ENCODE data around the gene NOL7. TPM values are rescaled to one million over a fixed set of nuclear protein-coding genes. Genes with fewer than 3 reads are reported as not detected.

NOL7 gene
- total and polyA plus RNA-seq, 2 of the 13 experiments (the other 11 are each of a cell fraction or from before 2014, with no cell fraction given), result 37.8 to 186 TPM

DNA sequence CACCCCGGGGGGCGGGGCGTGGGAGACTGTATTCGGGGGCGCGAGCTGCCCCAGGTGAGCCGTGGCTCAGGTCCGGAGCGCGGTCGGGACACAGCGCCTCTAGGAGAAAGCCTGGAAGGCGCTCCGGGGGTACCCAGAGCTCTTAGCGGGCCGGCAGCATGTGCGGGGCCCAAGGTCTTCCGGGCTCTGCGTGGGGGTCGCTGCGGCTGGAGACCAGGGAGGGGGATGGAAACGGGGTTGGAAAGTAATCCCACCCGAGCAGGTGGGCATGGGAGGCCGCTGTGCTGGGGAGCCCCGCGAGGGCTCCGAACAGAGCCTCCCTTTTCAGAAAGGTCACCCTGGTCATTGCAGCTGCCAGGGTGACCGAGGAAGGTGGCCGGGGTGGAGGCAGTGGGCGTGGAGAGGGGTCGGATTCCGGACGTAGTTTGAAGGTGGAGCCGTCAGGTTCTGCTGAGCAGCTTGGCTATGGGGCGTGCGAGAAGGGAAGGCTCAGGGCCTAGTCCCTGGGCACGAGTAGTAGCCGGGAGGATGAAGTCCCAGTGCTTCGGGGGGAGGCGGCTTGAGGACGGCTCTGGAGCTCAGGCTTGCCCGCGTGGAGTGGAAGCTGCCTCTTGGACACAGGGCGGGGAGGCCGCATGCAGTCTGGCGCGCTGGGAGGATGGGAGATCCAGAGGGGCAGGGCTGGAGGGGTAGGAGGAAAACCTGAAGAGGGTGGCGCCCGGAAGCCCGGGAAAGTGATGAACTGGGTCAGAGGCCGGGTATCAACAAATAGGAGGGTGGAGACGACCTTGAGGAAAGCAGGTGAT lies 40.4 kb upstream of the NOL7 start, which contains the start of gene SIRT5 (continued):
- TF ChIP-seq, protein P1, sequence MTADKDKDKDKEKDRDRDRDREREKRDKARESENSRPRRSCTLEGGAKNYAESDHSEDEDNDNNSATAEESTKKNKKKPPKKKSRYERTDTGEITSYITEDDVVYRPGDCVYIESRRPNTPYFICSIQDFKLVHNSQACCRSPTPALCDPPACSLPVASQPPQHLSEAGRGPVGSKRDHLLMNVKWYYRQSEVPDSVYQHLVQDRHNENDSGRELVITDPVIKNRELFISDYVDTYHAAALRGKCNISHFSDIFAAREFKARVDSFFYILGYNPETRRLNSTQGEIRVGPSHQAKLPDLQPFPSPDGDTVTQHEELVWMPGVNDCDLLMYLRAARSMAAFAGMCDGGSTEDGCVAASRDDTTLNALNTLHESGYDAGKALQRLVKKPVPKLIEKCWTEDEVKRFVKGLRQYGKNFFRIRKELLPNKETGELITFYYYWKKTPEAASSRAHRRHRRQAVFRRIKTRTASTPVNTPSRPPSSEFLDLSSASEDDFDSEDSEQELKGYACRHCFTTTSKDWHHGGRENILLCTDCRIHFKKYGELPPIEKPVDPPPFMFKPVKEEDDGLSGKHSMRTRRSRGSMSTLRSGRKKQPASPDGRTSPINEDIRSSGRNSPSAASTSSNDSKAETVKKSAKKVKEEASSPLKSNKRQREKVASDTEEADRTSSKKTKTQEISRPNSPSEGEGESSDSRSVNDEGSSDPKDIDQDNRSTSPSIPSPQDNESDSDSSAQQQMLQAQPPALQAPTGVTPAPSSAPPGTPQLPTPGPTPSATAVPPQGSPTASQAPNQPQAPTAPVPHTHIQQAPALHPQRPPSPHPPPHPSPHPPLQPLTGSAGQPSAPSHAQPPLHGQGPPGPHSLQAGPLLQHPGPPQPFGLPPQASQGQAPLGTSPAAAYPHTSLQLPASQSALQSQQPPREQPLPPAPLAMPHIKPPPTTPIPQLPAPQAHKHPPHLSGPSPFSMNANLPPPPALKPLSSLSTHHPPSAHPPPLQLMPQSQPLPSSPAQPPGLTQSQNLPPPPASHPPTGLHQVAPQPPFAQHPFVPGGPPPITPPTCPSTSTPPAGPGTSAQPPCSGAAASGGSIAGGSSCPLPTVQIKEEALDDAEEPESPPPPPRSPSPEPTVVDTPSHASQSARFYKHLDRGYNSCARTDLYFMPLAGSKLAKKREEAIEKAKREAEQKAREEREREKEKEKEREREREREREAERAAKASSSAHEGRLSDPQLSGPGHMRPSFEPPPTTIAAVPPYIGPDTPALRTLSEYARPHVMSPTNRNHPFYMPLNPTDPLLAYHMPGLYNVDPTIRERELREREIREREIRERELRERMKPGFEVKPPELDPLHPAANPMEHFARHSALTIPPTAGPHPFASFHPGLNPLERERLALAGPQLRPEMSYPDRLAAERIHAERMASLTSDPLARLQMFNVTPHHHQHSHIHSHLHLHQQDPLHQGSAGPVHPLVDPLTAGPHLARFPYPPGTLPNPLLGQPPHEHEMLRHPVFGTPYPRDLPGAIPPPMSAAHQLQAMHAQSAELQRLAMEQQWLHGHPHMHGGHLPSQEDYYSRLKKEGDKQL (CRISPR knock-in tag; IDR thresholded peaks at IDR 0.05; ENCODE audit: low read depth), result peak; percentile 54; the same call in 1 of the 2 replicates
- TF ChIP-seq FOXA1 (IDR thresholded peaks at IDR 0.05) (no peak), FOXA1 (CRISPR knock-in tag; IDR thresholded peaks at IDR 0.05) (peak; percentile 50), KAT2B (IDR thresholded peaks at IDR 0.05; ENCODE audit: borderline replicate concordance, low read depth, low read length) (no peak), ZNF138 (CRISPR knock-in tag; IDR thresholded peaks at IDR 0.05; ENCODE audit: low read depth) (no peak), ZNF720 (CRISPR knock-in tag; IDR thresholded peaks at IDR 0.05) (no peak), ZSCAN21 (CRISPR knock-in tag; IDR thresholded peaks at IDR 0.05; ENCODE audit: borderline replicate concordance) (peak; percentile 74), KLF9 (CRISPR knock-in tag; IDR thresholded peaks at IDR 0.05; ENCODE audit: low read depth) (peak; percentile 91), GTF3A (CRISPR knock-in tag; conservative IDR thresholded peaks at IDR 0.05) (no peak), SNRNP70 (IDR thresholded peaks at IDR 0.05; ENCODE audit: low read depth, low read length) (no peak), ARNTL (CRISPR knock-in tag; IDR thresholded peaks at IDR 0.05) (peak; percentile 65)
- TF ChIP-seq, protein P2, sequence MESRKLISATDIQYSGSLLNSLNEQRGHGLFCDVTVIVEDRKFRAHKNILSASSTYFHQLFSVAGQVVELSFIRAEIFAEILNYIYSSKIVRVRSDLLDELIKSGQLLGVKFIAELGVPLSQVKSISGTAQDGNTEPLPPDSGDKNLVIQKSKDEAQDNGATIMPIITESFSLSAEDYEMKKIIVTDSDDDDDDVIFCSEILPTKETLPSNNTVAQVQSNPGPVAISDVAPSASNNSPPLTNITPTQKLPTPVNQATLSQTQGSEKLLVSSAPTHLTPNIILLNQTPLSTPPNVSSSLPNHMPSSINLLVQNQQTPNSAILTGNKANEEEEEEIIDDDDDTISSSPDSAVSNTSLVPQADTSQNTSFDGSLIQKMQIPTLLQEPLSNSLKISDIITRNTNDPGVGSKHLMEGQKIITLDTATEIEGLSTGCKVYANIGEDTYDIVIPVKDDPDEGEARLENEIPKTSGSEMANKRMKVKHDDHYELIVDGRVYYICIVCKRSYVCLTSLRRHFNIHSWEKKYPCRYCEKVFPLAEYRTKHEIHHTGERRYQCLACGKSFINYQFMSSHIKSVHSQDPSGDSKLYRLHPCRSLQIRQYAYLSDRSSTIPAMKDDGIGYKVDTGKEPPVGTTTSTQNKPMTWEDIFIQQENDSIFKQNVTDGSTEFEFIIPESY (CRISPR knock-in tag; IDR thresholded peaks at IDR 0.05), result peak; percentile 3
- TF ChIP-seq, protein P3, sequence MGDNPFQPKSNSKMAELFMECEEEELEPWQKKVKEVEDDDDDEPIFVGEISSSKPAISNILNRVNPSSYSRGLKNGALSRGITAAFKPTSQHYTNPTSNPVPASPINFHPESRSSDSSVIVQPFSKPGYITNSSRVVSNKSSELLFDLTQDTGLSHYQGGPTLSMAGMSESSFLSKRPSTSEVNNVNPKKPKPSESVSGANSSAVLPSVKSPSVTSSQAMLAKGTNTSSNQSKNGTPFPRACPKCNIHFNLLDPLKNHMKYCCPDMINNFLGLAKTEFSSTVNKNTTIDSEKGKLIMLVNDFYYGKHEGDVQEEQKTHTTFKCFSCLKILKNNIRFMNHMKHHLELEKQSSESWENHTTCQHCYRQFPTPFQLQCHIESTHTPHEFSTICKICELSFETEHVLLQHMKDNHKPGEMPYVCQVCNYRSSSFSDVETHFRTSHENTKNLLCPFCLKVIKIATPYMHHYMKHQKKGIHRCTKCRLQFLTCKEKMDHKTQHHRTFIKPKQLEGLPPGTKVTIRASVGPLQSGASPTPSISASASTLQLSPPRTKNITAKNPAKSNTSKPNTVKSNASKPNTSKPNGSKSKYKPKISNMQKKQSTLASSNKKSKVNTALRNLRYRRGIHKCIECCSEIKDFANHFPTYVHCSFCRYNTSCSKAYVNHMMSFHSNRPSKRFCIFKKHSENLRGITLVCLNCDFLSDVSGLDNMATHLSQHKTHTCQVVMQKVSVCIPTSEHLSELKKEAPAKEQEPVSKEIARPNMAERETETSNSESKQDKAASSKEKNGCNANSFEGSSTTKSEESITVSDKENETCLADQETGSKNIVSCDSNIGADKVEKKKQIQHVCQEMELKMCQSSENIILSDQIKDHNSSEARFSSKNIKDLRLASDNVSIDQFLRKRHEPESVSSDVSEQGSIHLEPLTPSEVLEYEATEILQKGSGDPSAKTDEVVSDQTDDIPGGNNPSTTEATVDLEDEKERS (CRISPR knock-in tag; IDR thresholded peaks at IDR 0.05), result peak; percentile 98; the same call in 1 of the 2 replicates
- TF ChIP-seq, protein P4, sequence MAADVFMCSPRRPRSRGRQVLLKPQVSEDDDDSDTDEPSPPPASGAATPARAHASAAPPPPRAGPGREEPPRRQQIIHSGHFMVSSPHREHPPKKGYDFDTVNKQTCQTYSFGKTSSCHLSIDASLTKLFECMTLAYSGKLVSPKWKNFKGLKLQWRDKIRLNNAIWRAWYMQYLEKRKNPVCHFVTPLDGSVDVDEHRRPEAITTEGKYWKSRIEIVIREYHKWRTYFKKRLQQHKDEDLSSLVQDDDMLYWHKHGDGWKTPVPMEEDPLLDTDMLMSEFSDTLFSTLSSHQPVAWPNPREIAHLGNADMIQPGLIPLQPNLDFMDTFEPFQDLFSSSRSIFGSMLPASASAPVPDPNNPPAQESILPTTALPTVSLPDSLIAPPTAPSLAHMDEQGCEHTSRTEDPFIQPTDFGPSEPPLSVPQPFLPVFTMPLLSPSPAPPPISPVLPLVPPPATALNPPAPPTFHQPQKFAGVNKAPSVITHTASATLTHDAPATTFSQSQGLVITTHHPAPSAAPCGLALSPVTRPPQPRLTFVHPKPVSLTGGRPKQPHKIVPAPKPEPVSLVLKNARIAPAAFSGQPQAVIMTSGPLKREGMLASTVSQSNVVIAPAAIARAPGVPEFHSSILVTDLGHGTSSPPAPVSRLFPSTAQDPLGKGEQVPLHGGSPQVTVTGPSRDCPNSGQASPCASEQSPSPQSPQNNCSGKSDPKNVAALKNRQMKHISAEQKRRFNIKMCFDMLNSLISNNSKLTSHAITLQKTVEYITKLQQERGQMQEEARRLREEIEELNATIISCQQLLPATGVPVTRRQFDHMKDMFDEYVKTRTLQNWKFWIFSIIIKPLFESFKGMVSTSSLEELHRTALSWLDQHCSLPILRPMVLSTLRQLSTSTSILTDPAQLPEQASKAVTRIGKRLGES (CRISPR knock-in tag; IDR thresholded peaks at IDR 0.05; ENCODE audit: borderline replicate concordance), result no peak; the same call in 1 of the 2 replicates
